ENCODE data around the gene TBK1.

Gene TBK1

DNA sequence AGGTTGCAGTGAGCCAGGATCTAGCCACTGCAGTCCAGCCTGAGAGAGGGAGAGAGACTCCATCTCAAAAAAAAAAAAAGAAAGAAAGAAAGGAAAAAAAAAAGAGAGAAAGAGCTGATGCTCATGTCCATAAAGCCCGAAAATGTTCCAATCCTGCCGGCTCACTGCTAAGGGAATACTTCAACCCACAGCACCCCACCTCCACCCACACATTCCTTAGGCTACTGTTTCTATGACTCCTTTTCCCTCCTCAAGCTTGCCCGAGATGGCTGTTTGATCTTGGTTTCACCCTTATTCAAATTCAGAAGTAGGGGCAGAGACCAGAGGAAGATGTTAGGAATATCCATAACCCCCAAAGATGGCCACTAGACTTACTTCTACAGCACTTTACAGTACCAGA is 98.8 kb downstream of the TBK1 start:
- no peak for DNase-seq

DNA sequence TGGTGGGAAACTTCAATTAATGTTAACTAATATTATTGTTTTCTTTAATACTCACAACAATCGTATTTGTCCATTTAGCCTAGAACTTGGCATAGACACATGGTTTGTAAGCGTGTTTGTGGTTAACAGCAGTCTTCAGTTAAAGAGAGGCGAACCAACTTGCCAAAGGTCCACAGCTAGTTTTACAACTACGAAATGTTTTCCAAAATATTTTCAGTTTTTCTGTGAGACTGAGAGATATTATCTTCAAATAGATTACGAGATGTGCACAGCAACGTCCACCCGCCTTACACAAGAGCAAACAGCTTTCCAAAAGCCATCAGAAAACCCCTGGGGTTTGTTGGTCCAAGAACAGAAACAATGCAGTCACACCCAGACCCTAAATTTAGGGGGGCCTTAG is 99.8 kb downstream of the TBK1 start:
- DNase-seq: no peak

Data from CD4-positive, alpha-beta T cell treated with Interleukin-15 for 1 hour (primary cell).